Progenitor cell of endocrine pancreas (in vitro differentiated cells): ENCODE data around the gene PIK3R5. TPM values are rescaled to one million over a fixed set of nuclear protein-coding genes. Genes with fewer than 3 reads are reported as not detected.
A peak's percentile ranks its signal among the peaks of the same experiment; 100 is the strongest.

Source experiments
- DNase-seq: peaks from one replicate; pipeline ENCODE4 v3.0.0; 2021; ENCODE audit warnings: low spot score; ENCODE audit not compliant: unreplicated experiment
- H3K27ac Mint-ChIP-seq: 2 replicates; pipeline ENCODE4 v1.8.0; 2021; ENCODE audit warnings: mild to moderate bottlenecking, moderate library complexity, mixed read lengths
- H3K27me3 Mint-ChIP-seq: 2 replicates; pipeline ENCODE4 v1.8.0; 2021; ENCODE audit warnings: mixed read lengths
- H3K36me3 Mint-ChIP-seq: 2 replicates; pipeline ENCODE4 v1.8.0; 2022; ENCODE audit warnings: mixed read lengths; ENCODE audit not compliant: insufficient read depth
- H3K4me1 Mint-ChIP-seq: 2 replicates; pipeline ENCODE4 v1.8.0; 2021; ENCODE audit warnings: low read depth, mixed read lengths
- H3K4me3 Mint-ChIP-seq: 2 replicates; pipeline ENCODE4 v1.8.0; 2021; ENCODE audit warnings: low read depth, mild to moderate bottlenecking, moderate library complexity, mixed read lengths
- H3K9me3 Mint-ChIP-seq: 2 replicates; pipeline ENCODE4 v1.8.0; 2021; ENCODE audit warnings: low read depth, mixed read lengths
- total RNA-seq: library from RNA; stranded (reverse); gene quantifications from 2 replicates; pipeline ENCODE4 v1.2.1, GENCODE V29; 2021
- TF ChIP-seq, protein P1 (sequence below): fragments of 200-600 bp; sonication (generic); IDR thresholded peaks from one replicate; pipeline ENCODE4 v1.5.0; 2021; ENCODE audit warnings: antibody characterized with exemption, mild to moderate bottlenecking; ENCODE audit not compliant: unreplicated experiment

PIK3R5 gene
- total RNA-seq, 1 donor from 2014 or later: 0.50 TPM

DNA sequence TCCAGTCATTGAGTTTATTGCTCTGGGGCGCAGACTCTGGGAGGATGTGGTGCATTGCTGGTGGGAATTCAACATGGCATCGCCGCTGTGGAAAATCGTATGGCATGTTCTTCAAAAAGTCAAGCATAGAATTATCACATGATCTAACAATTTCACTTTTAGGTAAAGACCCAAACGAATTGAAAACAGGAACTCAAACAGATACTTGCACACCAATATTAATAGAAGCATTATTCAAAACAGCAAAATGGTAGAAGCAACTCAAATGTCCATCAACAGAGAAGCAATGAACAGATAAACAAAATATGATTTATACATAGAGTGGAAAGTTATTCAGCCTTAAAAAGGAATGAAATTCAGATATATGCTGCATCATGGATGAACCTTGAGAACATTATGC is 113.9 kb downstream of the PIK3R5 start:
- no peak for DNase-seq
- TF ChIP-seq, protein P1, sequence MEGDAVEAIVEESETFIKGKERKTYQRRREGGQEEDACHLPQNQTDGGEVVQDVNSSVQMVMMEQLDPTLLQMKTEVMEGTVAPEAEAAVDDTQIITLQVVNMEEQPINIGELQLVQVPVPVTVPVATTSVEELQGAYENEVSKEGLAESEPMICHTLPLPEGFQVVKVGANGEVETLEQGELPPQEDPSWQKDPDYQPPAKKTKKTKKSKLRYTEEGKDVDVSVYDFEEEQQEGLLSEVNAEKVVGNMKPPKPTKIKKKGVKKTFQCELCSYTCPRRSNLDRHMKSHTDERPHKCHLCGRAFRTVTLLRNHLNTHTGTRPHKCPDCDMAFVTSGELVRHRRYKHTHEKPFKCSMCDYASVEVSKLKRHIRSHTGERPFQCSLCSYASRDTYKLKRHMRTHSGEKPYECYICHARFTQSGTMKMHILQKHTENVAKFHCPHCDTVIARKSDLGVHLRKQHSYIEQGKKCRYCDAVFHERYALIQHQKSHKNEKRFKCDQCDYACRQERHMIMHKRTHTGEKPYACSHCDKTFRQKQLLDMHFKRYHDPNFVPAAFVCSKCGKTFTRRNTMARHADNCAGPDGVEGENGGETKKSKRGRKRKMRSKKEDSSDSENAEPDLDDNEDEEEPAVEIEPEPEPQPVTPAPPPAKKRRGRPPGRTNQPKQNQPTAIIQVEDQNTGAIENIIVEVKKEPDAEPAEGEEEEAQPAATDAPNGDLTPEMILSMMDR: no peak
- peaks cover 10% of the 10 kb centered on the region for H3K4me1 Mint-ChIP-seq
- H3K9me3 Mint-ChIP-seq: no peaks in the 10 kb centered on the region
- H3K27me3 Mint-ChIP-seq: no peaks in the 10 kb centered on the region
- no peak overlapping the region for H3K27ac Mint-ChIP-seq
- no peaks in the 10 kb centered on the region for H3K36me3 Mint-ChIP-seq
- no peak overlapping the region for H3K4me3 Mint-ChIP-seq

DNA sequence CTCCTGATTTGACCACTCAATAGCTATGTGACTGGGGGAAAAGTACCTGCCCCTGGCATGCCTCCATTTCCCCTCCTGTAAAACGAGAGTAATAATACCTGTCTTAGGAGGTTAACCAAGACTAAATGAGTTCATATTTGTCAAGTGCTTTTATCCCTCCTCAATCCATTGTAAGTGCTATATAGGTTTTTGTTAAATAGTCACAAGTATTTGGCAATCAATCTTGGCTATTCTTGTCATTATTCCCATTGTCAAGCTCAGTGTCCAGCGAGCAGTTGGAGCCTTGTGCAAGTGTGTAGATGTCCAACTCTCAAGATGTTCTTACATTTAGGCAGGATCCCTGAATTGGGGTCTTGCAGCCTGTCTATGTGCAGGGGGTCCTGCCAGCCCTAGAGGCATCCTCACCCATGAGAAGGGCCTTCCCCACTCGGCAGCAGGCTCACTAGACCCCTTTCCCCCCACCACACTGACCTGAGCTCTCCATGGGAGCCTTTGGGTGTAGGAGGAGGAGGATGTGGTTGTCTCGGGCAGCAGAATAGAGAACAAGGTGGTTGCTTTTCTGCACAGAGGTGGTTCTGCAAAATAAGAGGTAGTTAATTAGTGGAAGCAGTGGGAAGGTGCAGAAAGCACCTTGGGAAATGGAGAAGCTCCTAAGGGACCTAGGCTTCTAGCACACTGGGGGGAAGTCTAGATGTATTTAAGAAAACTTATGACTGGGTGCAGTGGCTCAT is 116.0 kb downstream of the PIK3R5 start:
- DNase-seq: no peak
- Mint-ChIP-seq H3K27ac (no peak overlapping the region), H3K9me3 (no peaks in the 10 kb centered on the region), H3K36me3 (no peaks in the 10 kb centered on the region), H3K4me1 (peaks cover 4% of the 10 kb centered on the region), H3K27me3 (no peaks in the 10 kb centered on the region), H3K4me3 (no peak overlapping the region)
- TF ChIP-seq, protein P1: no peak

DNA sequence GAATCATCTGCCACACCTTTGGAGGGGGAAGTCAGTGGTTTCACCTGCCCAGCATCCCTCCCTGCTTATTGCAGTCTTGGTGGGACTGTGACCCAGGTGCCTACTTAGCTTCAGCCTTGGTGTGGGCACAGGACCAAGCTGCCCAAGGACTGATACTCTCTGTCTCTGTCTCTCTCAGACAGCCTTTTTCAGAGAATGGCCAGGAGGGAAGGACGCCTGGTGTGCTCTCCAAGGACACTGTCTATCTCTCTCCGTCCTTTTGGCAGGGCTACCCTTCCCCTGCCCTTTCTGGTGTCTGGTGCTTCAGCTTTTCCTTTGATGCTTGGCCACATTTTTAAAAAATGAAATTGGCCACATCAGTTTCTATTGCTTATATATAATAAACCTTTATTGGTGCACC is 117.6 kb downstream of the PIK3R5 start:
- no peaks in the 10 kb centered on the region for H3K9me3 Mint-ChIP-seq
- H3K27ac Mint-ChIP-seq: no peak overlapping the region
- no peak for DNase-seq

DNA sequence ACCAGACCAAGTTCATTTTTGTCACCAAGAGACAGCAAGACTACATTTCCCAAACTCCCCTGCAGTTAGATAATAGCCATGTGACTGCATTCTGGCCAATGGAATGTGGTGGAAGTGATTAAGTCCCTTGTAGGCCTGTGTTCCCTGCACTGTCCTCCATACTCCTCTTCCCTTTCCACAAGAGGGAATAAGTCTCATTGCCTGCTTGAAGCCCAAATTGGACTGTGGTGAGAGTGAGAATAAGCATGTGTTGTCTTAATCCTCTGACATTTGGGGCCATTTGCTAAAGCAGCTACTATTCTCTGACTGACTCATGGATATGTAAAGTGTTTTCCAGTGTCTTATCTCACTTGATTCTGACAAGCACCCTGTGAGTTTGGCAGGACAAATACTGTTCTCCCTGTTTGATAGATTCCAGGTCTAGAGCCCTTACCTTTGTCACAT is 118.7 kb downstream of the PIK3R5 start:
- Mint-ChIP-seq H3K4me3 (no peak overlapping the region), H3K4me1 (peaks cover 4% of the 10 kb centered on the region), H3K27ac (peak overlapping the region; percentile 64), H3K36me3 (no peaks in the 10 kb centered on the region), H3K27me3 (no peaks in the 10 kb centered on the region), H3K9me3 (no peaks in the 10 kb centered on the region)
- TF ChIP-seq, protein P1: no peak
- no peak for DNase-seq

More for the DNA sequence above, 117.6 kb downstream of the PIK3R5 start:
- Mint-ChIP-seq H3K4me1 (peaks cover 4% of the 10 kb centered on the region), H3K36me3 (no peaks in the 10 kb centered on the region), H3K4me3 (no peak overlapping the region), H3K27me3 (no peaks in the 10 kb centered on the region)
- TF ChIP-seq, protein P1: no peak

DNA sequence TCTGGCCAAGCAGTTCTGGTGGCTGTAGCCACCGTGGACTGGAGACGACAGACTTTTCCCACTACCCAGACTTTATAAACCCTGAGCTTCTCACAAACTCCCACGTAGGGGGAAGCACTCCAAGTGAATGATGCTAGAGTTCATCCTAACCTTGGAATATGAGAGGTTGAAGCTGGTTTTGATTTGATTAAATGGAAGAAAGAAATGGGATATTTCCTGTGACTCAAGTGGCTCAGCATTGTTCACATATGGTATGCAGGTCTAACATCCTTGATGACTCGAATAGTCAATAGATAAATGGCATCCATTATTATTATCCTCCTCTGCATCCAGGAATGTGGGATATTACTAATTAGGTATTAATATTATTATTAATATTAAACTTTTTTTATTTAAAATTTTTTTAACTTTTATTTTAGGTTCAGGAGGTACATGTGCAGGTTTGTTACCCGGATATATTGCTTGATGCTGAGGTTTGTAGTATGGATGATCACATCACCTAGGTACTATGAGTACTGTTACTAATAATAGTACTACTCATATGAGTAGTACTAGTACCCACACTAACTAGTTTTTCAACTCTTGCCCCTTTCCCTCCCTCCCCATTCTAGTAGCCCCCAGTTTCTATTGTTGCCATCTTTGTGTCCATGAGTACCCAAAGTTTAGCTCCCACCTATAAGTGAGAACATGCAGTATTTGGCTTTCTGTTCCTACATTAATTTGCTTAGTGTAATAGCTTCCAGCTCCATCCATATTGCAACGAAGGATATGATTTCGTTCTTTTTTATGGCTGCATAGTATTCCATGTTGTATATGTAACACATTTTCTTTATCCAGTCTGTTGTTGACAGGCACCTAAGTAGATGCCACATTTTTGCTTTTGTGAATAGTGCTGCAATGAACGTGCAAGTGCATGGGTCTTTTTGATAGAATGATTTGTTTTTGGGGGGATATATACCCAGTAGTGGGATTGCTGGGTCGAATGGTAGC is 121.0 kb downstream of the PIK3R5 start:
- DNase-seq: no peak
- peaks cover 2% of the 10 kb centered on the region for H3K4me1 Mint-ChIP-seq
- TF ChIP-seq, protein P1: no peak
- no peaks in the 10 kb centered on the region for H3K27me3 Mint-ChIP-seq
- H3K9me3 Mint-ChIP-seq: no peaks in the 10 kb centered on the region
- H3K27ac Mint-ChIP-seq: no peak overlapping the region
- no peaks in the 10 kb centered on the region for H3K36me3 Mint-ChIP-seq
- no peak overlapping the region for H3K4me3 Mint-ChIP-seq
